ENCODE results near the gene IL23A.

Gene IL23A, protein sequence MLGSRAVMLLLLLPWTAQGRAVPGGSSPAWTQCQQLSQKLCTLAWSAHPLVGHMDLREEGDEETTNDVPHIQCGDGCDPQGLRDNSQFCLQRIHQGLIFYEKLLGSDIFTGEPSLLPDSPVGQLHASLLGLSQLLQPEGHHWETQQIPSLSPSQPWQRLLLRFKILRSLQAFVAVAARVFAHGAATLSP

DNA sequence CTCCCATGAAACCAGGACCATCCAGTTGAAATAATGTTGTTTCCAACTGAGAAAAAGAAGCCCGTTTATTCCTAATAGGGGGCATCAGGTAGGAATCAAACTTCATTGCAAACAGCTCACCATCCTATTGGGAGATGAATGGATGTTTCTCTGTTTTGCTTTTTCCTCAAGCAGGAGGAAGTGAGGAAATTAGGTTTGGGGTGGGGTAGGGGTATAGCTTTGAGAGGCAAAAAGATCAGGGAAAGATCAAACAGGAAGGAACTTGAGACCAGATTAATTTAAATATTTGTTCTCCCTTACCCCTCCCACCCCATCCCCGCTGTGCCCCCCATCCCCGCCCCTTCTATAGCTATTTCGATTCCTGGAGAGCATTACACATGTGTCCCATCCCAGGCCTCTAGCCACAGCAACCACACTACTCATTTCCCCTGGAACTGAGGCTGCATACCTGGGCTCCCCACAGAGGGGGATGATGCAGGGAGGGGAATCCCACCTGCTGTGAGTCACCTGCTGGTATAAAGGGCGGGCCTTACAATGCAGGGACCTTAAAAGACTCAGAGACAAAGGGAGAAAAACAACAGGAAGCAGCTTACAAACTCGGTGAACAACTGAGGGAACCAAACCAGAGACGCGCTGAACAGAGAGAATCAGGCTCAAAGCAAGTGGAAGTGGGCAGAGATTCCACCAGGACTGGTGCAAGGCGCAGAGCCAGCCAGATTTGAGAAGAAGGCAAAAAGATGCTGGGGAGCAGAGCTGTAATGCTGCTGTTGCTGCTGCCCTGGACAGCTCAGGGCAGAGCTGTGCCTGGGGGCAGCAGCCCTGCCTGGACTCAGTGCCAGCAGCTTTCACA, at the start of gene IL23A:
TSS of gene IL23A (plus strand) at position 577 of the 850 bp plus-strand sequence. CDS start at position 738, 161 bp downstream.
- Mint-ChIP-seq H3K27ac (ENCODE audit: low read depth) (peak within 1 kb of the TSS; percentile 95), H3K9me3 (no peaks in the 10 kb centered on the region), H3K36me3 (ENCODE audit: insufficient read depth) (peaks cover 17% of the 10 kb centered on the region), H3K4me1 (peaks cover 27% of the 10 kb centered on the region), H3K27me3 (no peaks in the 10 kb centered on the region), H3K4me3 (peak within 1 kb of the TSS; percentile 84)
- ATAC-seq (replicated peaks; ENCODE audit: extremely low read depth, poor library complexity, severe bottlenecking) (peak; percentile 62), DNase-seq (ENCODE audit: low spot score in 2 of 2) (peak; percentile 38 to 66)

DNA sequence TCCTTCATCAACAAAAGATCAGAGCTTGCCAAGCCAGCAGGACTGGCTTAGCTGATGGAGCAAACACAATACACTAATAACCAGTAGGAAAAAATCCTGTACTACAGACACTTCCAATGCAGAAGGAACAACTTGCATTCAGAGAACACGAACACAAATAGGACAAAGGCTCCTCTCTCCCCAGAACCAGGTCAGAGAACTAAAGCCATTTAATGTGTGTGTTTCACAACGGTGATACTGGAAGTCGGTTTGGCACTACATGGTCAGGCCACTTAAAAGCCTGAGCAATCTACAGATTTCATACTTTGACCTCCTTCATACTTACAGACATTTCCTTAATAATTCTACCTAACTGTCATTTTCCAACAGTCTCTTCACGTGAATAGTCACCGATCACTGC, 44.9 kb upstream of the IL23A start:
- Mint-ChIP-seq H3K4me1 (peaks cover 33% of the 10 kb centered on the region), H3K4me3 (no peak overlapping the region), H3K9me3 (no peaks in the 10 kb centered on the region), H3K36me3 (ENCODE audit: insufficient read depth) (peaks cover 25% of the 10 kb centered on the region), H3K27ac (ENCODE audit: low read depth) (peak overlapping the region; percentile 44), H3K27me3 (no peaks in the 10 kb centered on the region)
- DNase-seq (ENCODE audit: low spot score in 2 of 2) (no peak), ATAC-seq (replicated peaks; ENCODE audit: extremely low read depth, poor library complexity, severe bottlenecking) (no peak)

GRCh38 chr12:56296295-56296694, 42.4 kb upstream of the IL23A start:
- Mint-ChIP-seq H3K27ac (ENCODE audit: low read depth) (no peak overlapping the region), H3K9me3 (no peaks in the 10 kb centered on the region), H3K4me1 (peaks cover 51% of the 10 kb centered on the region), H3K36me3 (ENCODE audit: insufficient read depth) (peaks cover 28% of the 10 kb centered on the region), H3K4me3 (no peak overlapping the region), H3K27me3 (no peaks in the 10 kb centered on the region)
- DNase-seq (ENCODE audit: low spot score in 2 of 2) = no peak
- ATAC-seq (replicated peaks; ENCODE audit: extremely low read depth, poor library complexity, severe bottlenecking) = no peak

DNA sequence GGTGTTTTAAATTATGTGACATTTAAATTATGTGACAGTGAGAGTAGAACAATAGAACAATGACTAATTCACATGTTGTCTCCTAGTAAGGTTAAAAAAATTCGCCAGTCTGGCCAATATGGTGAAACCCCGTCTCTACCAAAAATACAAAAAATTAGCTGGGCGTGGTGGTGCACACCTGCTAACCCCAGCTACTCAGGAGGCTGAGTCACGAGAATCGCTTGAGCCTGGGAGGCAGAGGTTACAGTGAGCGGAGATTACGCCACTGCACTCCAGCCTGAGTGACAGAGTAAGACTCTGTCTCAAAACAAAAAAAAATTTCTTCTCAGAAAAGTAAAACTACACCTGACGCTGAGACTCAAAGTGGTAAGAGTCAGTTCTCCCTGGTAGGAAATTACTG, 41.3 kb upstream of the IL23A start:
- Mint-ChIP-seq H3K4me3 (no peak overlapping the region), H3K9me3 (no peaks in the 10 kb centered on the region), H3K4me1 (peaks cover 56% of the 10 kb centered on the region), H3K27me3 (no peaks in the 10 kb centered on the region), H3K27ac (ENCODE audit: low read depth) (peak overlapping the region; percentile 22), H3K36me3 (ENCODE audit: insufficient read depth) (peaks cover 26% of the 10 kb centered on the region)
- ATAC-seq (replicated peaks; ENCODE audit: extremely low read depth, poor library complexity, severe bottlenecking) (no peak), DNase-seq (ENCODE audit: low spot score in 2 of 2) (no peak)

DNA sequence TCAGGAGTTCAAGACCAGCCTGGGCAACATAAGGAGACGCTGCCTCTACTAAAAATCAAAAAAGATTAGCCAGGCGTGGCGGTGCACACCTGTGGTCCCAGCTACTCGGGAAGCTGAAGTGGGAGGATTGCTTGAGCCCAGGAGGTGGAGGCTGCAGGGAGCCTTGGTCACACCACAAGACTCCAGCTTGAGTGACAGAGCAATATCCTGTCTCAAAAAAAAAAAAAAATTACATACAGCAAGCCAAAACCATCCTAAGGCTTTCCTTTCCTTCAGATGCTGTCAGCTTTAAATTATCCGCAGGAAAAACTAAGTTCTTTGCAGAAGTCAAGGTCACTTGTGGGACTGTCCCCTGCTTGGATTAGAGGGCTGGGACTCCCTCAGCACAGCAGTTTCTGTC, 39.9 kb upstream of the IL23A start:
- Mint-ChIP-seq H3K4me1 (peaks cover 51% of the 10 kb centered on the region), H3K4me3 (peak overlapping the region; percentile 95), H3K27me3 (no peaks in the 10 kb centered on the region), H3K27ac (ENCODE audit: low read depth) (peak overlapping the region; percentile 94), H3K9me3 (no peaks in the 10 kb centered on the region), H3K36me3 (ENCODE audit: insufficient read depth) (peaks cover 26% of the 10 kb centered on the region)
- no peak for DNase-seq (ENCODE audit: low spot score in 2 of 2)
- ATAC-seq (replicated peaks; ENCODE audit: extremely low read depth, poor library complexity, severe bottlenecking) = no peak

DNA sequence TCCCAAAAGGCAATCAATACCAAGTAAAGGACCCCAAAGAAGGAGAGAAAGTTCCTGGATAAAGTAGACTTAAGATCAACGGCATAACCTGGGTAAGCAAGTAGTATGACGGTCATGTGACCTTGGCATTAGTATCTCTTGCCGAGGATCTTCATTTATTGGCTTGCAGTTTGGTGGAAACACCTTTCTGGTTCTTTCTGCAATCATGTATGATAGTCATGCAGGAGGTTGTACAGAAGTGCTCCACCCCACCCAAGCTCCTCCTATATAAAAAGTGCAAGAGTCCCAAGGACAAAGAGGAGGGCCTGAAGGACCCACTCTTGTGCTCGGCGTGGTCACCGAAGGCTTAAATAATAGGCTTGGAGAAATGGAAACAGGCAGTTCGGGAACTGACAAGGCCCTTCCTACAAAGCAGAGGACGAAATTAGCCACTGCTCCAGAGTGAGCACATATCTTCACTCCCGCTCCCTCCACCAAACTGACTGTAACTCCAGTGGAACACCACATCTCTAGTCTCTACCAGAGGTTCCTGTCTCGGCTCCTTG, 39.3 kb upstream of the IL23A start:
- peak overlapping the region; percentile 94 for H3K27ac Mint-ChIP-seq (ENCODE audit: low read depth)
- no peaks in the 10 kb centered on the region for H3K9me3 Mint-ChIP-seq
- peaks cover 22% of the 10 kb centered on the region for H3K36me3 Mint-ChIP-seq (ENCODE audit: insufficient read depth)
- no peaks in the 10 kb centered on the region for H3K27me3 Mint-ChIP-seq
- no peak for DNase-seq (ENCODE audit: low spot score in 2 of 2)
- H3K4me1 Mint-ChIP-seq = peaks cover 51% of the 10 kb centered on the region
- peak overlapping the region; percentile 95 for H3K4me3 Mint-ChIP-seq
- peak; percentile 11 for ATAC-seq (replicated peaks; ENCODE audit: extremely low read depth, poor library complexity, severe bottlenecking)

DNA sequence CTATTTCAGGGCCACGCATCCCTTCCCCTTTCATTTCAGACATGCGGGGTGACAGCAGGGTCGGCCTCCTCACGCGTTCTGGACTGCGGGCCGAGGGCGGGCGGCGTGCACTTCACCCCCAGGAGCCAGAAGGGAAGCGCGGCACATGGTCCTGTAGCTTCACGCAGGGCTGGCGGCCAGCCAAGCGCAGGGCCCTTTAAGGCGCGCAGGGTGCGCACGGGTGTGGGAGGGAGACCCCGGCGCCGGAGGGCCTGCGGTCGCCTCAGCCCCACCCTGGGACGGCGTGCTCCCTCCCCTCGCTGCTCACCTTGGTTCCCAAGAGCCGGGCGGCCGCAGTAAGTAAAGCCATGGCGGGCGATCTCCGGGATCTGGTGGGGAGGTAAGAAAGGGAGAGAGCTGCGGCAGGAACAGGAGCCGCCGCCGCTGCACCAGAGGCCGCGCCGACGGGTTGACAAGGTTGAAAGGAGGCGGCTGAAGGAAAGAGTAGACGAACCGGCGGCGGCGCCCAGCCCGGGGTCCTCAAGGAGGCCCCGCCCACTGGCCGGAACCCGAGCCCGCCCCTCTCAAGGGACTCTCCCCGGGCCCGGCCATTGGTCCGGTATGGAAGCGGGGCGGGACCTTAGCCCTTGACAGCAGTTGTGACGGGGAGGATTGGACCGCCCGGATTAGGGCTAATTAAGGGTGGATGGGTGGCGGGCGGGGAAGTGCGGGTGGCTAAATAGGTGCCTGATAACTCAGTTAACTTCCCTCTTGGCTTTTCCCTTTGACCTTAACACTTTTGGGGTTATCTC, 38.6 kb upstream of the IL23A start, which contains the start of gene CS:
TSS of gene CS (minus strand) at position 478 of the 791 bp plus-strand sequence. CDS start at position 349, 129 bp downstream.
- Mint-ChIP-seq H3K4me1 (peaks cover 51% of the 10 kb centered on the region), H3K4me3 (peak within 1 kb of the TSS; percentile 95), H3K9me3 (no peaks in the 10 kb centered on the region), H3K36me3 (ENCODE audit: insufficient read depth) (peaks cover 18% of the 10 kb centered on the region), H3K27ac (ENCODE audit: low read depth) (peak within 1 kb of the TSS; percentile 94), H3K27me3 (no peaks in the 10 kb centered on the region)
- ATAC-seq (replicated peaks; ENCODE audit: extremely low read depth, poor library complexity, severe bottlenecking) (peak; percentile 96), DNase-seq (ENCODE audit: low spot score in 2 of 2) (peak; percentile 95 to 98)

DNA sequence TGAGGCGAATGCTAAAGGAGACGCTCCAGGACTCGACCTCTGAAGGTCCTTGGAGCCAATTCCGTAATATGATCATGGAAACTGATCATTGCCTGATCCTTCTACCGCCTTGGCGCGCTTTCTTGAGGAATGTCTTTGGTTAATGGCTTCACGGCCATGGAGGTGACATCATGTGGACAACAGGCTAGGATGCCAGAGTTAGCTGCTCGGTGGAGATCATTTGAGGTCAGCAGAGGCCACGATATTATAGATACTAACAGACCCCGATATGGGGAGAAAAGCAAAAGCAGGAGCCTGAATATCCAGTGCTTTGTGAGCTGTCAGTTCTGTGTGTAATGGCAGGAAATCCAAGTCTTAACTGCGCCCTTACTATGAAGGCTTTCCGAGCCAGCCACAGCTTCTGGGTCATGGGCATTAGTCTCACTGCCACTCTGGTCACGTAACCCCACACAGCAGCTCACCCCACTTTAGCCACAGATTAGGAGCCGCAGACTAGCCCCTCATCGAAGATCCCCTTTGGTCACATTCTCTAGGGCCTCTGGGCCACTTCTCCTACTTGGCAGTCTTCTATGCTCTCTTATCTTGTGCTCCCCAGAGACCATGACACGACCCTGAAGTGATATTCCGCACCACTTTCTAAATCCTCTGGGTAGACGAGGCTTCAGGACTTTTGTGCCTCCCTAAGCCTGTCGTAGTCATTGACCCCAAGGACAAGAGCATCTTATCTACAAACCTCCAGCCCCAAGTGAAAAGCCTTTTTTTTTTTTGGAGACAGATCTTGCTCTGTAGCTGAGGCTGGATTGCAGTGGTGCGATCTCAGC, 37.8 kb upstream of the IL23A start:
- DNase-seq (ENCODE audit: low spot score in 2 of 2) = no peak
- H3K4me1 Mint-ChIP-seq = peaks cover 51% of the 10 kb centered on the region
- H3K36me3 Mint-ChIP-seq (ENCODE audit: insufficient read depth) = peaks cover 18% of the 10 kb centered on the region
- no peak for ATAC-seq (replicated peaks; ENCODE audit: extremely low read depth, poor library complexity, severe bottlenecking)
- no peaks in the 10 kb centered on the region for H3K9me3 Mint-ChIP-seq
- peak overlapping the region; percentile 94 for H3K27ac Mint-ChIP-seq (ENCODE audit: low read depth)
- H3K27me3 Mint-ChIP-seq = no peaks in the 10 kb centered on the region
- peak overlapping the region; percentile 95 for H3K4me3 Mint-ChIP-seq

DNA sequence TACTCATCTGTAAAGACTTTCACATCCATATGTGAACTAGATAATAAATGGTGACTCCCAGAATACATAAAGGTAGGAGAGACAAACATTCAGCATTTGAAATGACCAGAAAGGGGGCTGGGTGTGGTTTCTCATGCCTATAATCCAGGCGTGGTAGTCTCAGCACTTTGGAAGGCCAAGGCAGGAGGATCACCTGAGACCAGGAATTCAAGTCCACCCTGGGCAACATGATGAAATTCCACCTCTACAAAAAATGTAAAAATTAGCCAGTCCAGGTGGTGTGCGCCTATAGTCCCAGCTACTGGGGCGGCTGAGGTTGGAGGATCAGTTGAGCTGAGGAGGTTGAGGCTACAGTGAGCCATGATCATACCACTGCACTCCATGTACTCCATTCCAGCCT, 34.4 kb upstream of the IL23A start:
- Mint-ChIP-seq H3K4me3 (no peak overlapping the region), H3K4me1 (peaks cover 27% of the 10 kb centered on the region), H3K9me3 (no peaks in the 10 kb centered on the region), H3K36me3 (ENCODE audit: insufficient read depth) (peaks cover 16% of the 10 kb centered on the region), H3K27me3 (no peaks in the 10 kb centered on the region), H3K27ac (ENCODE audit: low read depth) (no peak overlapping the region)
- ATAC-seq (replicated peaks; ENCODE audit: extremely low read depth, poor library complexity, severe bottlenecking) = no peak
- DNase-seq (ENCODE audit: low spot score in 2 of 2) = no peak

DNA sequence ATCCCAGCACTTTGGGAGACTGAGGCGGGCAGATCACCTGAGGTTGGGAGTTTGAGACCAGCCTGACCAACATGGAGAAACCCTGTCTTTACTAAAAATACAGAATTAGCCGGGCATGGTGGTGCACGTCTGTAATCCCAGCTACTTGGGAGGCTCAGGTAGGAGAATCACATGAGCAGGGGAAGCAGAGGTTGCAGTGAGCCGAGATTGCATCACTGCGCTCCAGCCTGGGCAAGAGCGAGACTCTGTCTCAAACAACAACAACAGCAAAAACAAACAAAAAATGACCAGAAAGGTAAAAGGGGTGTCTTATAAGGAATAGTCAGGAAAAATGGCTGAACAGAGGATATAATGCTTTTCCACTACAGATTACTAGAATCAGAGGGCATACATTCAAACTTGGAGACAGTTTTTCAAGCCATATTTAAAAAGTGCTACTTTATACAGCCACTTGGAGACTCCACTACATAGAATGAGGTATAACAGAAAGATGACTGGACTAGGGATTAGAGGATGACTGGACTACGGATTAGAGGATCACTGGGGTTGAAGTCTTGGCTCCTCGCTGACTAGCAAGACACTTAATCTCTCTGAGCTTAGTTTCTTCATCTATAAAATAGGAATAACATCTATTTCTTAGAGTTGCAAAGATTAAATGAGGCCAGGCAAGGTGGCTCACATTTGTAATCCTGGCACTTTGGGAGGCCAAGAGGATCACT, 33.7 kb upstream of the IL23A start:
- H3K27ac Mint-ChIP-seq (ENCODE audit: low read depth) = no peak overlapping the region
- DNase-seq (ENCODE audit: low spot score in 2 of 2) (no peak), ATAC-seq (replicated peaks; ENCODE audit: extremely low read depth, poor library complexity, severe bottlenecking) (no peak)
- H3K9me3 Mint-ChIP-seq = no peaks in the 10 kb centered on the region
- peaks cover 20% of the 10 kb centered on the region for H3K36me3 Mint-ChIP-seq (ENCODE audit: insufficient read depth)
- H3K4me1 Mint-ChIP-seq = peaks cover 21% of the 10 kb centered on the region
- no peaks in the 10 kb centered on the region for H3K27me3 Mint-ChIP-seq
- H3K4me3 Mint-ChIP-seq = no peak overlapping the region

DNA sequence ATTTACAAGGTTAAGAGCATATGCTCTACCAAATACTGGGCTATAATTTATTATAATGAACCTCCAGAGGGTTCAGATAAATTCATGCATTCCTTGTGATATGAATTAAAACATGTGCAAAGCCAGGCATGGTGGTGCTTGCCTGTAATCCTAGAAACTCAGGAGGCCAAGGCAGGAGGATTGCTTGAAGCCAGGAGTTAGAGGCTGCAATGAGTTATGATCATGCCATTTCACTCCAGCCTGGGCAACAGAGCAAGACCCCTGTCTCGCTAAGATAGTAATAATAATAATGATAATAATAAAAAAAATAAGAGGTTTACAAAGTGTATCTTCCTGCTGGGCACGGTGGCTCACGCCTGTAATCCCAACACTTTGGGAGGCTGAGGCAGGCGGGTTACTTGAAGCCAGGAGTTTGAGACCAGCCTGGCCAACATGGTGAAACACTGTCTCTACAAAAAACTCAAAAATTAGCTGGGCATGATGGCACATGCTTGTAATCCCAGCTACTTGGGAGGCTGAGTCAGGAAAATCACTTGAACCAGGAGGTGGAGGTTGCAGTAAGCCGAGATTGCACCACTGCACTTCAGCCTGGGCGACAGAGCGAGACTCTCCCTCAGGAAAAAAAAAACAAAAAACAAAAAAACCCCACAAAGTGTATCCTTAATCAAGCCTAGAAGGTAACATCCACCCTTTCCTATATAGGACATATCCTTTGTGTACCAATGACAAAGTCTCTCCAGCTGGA, 31.3 kb upstream of the IL23A start:
- Mint-ChIP-seq H3K4me3 (no peak overlapping the region), H3K9me3 (no peaks in the 10 kb centered on the region), H3K4me1 (peaks cover under 1% of the 10 kb centered on the region), H3K27ac (ENCODE audit: low read depth) (no peak overlapping the region), H3K36me3 (ENCODE audit: insufficient read depth) (peaks cover 26% of the 10 kb centered on the region), H3K27me3 (no peaks in the 10 kb centered on the region)
- DNase-seq (ENCODE audit: low spot score in 2 of 2) = no peak
- no peak for ATAC-seq (replicated peaks; ENCODE audit: extremely low read depth, poor library complexity, severe bottlenecking)

Measured in central memory CD8-positive, alpha-beta T cell (primary cell).